Smooth muscle cell (in vitro differentiated cells): Measurements from ENCODE around the gene TBCEL. TPM values are rescaled to one million over a fixed set of nuclear protein-coding genes. Genes with fewer than 3 reads are reported as not detected.

Experiments
- DNase-seq: peaks from one replicate; lab custom pipeline; 2025; ENCODE audit not compliant: unreplicated experiment; lab: John Stamatoyannopoulos, UW
- H2AFZ ChIP-seq: fragments of 200-600 bp; sonication (generic); 2 replicates; pipeline ENCODE4 v1.6.0; 2016; ENCODE audit warnings: antibody characterized with exemption, low read depth, mild to moderate bottlenecking
- H3F3A ChIP-seq: fragments of 200-600 bp; sonication (generic); 2 replicates; pipeline ENCODE4 v1.6.0; 2017; ENCODE audit warnings: antibody characterized with exemption, low read depth
- H3K27ac ChIP-seq: fragments of 200-600 bp; sonication (generic); 2 replicates; pipeline ENCODE4 v1.5.1; 2016; ENCODE audit warnings: low read depth, mild to moderate bottlenecking
- H3K27me3 ChIP-seq: fragments of 200-600 bp; sonication (generic); 2 replicates; pipeline ENCODE4 v1.6.1; 2016; ENCODE audit warnings: low read depth, mild to moderate bottlenecking
- H3K36me3 ChIP-seq: fragments of 200-600 bp; sonication (generic); 2 replicates; pipeline ENCODE4 v1.5.1; 2016; ENCODE audit warnings: low read depth
- H3K4me1 ChIP-seq: fragments of 200-600 bp; sonication (generic); 2 replicates; pipeline ENCODE4 v1.5.1; 2016; ENCODE audit warnings: low read depth
- H3K4me2 ChIP-seq: fragments of 200-600 bp; sonication (generic); 2 replicates; pipeline ENCODE4 v1.6.0; 2016; ENCODE audit warnings: mild to moderate bottlenecking
- H3K4me3 ChIP-seq: fragments of 200-600 bp; sonication (generic); 2 replicates; pipeline ENCODE4 v1.5.1; 2016; ENCODE audit warnings: mild to moderate bottlenecking
- H3K79me2 ChIP-seq: fragments of 200-600 bp; sonication (generic); 2 replicates; pipeline ENCODE4 v1.6.0; 2016; ENCODE audit warnings: low read depth, mild to moderate bottlenecking
- H3K9ac ChIP-seq: fragments of 200-600 bp; sonication (generic); 2 replicates; pipeline ENCODE4 v1.6.0; 2016; ENCODE audit warnings: low read depth
- H3K9me3 ChIP-seq: fragments of 200-600 bp; sonication (generic); replicated peaks from 2 replicates; pipeline ENCODE4 v1.5.1; 2016; ENCODE audit warnings: low read depth
- H4K20me1 ChIP-seq: fragments of 200-600 bp; sonication (generic); 2 replicates; pipeline ENCODE4 v1.6.0; 2016; ENCODE audit warnings: low read depth
- WGBS: methylation state at CpG from one replicate; pipeline ENCODE4 v1.1.7; 2016; ENCODE audit warnings: low lambda C conversion rate; 5-methylcytosine and 5-hydroxymethylcytosine counted together
- polyA plus RNA-seq: library from polyadenylated mRNA; unstranded; fragments of >200 nt; fragmentation: Nextera tagmentation; extraction: Ambion mirVana; gene quantifications from 2 replicates; pipeline ENCODE4 v1.2.1, GENCODE V29; 2016
- total RNA-seq: library from RNA; depleted of rRNA; stranded (reverse); fragments of >200 nt; gene quantifications from 2 replicates; pipeline ENCODE4 v1.2.3, GENCODE V29; 2014
- TF ChIP-seq, protein P1 (sequence below): fragments of 200-600 bp; sonication (generic); IDR thresholded peaks from 2 replicates; pipeline ENCODE4 v1.5.1; 2017; ENCODE audit warnings: borderline replicate concordance, mild to moderate bottlenecking, antibody characterized with exemption; ENCODE audit not compliant: insufficient read depth, poor library complexity, severe bottlenecking

The TBCEL gene
- total and polyA plus RNA-seq, 2 experiments from 2014 or later, result 9.6 to 16.0 TPM

DNA sequence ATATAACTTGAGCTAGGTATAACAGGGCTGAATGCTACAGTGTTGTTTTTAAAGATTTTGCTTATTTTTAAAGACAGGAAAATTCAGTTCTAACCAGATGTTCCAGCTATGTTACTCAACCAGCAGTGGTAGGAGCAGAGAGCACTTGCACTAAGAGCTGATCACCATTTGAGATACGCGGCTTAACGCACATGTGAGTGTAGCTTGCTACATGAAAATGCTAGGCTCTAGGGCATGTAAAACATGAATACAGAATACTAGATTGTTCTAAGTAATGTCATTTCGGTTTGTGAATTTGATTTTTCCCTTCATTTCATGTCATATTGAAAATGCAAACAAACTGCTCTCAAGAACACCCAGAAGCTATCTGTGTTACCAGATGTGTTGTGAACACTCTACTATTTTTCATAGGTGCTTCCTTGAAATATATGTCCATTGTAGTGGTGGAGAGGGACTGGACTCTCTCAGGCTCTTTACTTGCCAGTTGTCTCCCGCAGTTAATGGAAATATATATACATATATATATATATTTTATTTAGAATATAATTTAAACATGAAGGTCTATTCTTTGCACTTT is 66.3 kb downstream of the TBCEL start:
- Histone ChIP-seq H2AFZ (no peak overlapping the region), H4K20me1 (peaks cover 4% of the 10 kb centered on the region), H3K4me3 (no peak overlapping the region), H3K36me3 (no peaks in the 10 kb centered on the region), H3K27me3 (no peaks in the 10 kb centered on the region), H3K4me1 (no peaks in the 10 kb centered on the region), H3K9ac (no peak overlapping the region), H3K9me3 (no peaks in the 10 kb centered on the region), H3K4me2 (no peak overlapping the region), H3K79me2 (no peaks in the 10 kb centered on the region), H3F3A (no peaks in the 10 kb centered on the region), H3K27ac (no peak overlapping the region)
- no peak for DNase-seq
- TF ChIP-seq, protein P1, sequence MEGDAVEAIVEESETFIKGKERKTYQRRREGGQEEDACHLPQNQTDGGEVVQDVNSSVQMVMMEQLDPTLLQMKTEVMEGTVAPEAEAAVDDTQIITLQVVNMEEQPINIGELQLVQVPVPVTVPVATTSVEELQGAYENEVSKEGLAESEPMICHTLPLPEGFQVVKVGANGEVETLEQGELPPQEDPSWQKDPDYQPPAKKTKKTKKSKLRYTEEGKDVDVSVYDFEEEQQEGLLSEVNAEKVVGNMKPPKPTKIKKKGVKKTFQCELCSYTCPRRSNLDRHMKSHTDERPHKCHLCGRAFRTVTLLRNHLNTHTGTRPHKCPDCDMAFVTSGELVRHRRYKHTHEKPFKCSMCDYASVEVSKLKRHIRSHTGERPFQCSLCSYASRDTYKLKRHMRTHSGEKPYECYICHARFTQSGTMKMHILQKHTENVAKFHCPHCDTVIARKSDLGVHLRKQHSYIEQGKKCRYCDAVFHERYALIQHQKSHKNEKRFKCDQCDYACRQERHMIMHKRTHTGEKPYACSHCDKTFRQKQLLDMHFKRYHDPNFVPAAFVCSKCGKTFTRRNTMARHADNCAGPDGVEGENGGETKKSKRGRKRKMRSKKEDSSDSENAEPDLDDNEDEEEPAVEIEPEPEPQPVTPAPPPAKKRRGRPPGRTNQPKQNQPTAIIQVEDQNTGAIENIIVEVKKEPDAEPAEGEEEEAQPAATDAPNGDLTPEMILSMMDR, result no peak
- WGBS, result 98% methylated on average over 5 of the region's 5 CpGs

DNA sequence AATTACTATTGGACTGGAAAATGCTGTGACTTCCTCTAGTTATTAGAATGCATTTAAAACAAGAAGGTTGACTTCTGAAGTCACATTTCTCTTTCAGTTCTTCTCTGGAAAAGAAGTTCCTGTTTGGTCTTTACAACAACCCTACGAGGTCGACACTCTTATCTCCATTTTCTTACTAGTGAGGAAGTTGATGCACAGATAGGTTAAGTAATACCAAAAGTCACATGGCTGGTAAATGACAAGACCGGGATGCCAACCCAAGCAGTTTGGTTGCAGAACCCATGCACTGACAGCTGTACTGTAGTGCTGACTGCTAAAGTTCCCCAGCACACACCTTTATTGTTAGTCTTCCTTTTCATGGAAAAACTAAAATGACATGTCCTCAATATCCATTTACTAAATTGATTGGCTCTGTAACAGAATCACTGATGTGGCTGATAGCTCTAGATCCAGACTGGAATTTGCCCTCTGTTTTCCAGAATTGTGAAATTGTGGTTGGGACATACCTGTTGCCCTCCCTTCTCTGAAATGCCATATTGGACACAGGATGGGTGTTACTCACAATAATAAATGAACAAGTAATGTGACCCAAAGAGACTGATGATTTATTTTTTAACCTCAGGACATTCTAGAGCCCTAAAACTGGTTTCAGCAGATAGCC is 67.7 kb downstream of the TBCEL start:
- no peak overlapping the region for H2AFZ ChIP-seq
- 90% methylated on average over 3 of the region's 3 CpGs for WGBS
- no peaks in the 10 kb centered on the region for H3K36me3 ChIP-seq
- no peaks in the 10 kb centered on the region for H3K4me1 ChIP-seq
- no peaks in the 10 kb centered on the region for H4K20me1 ChIP-seq
- H3F3A ChIP-seq, result no peaks in the 10 kb centered on the region
- no peak overlapping the region for H3K27ac ChIP-seq
- DNase-seq, result no peak
- H3K4me3 ChIP-seq, result no peak overlapping the region
- no peaks in the 10 kb centered on the region for H3K79me2 ChIP-seq
- no peak overlapping the region for H3K4me2 ChIP-seq
- no peaks in the 10 kb centered on the region for H3K9me3 ChIP-seq
- H3K9ac ChIP-seq, result no peak overlapping the region
- H3K27me3 ChIP-seq, result no peaks in the 10 kb centered on the region
- TF ChIP-seq, protein P1, result no peak

DNA sequence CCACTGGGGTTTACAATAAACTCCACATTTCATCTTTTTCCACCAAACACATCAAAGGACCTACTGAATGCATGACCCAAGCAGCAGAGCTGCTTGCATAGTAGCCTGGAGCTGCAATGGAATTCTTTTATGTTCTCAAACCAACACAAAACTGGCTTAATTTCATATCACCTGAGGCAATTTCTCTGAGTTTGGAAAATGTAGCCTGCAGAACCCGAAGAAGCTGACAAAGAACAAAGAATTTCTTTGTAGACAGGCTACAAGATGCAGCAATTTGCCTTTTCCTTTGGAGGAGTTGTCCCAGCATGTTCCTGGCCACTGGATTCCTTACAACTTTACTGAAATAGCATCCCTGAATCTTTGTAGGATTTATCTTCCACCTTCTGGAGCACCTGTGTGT is 71.7 kb downstream of the TBCEL start:
- Histone ChIP-seq H3K4me2 (no peak overlapping the region), H3K27me3 (no peaks in the 10 kb centered on the region), H4K20me1 (no peaks in the 10 kb centered on the region), H3K4me1 (peaks cover 8% of the 10 kb centered on the region), H3K36me3 (no peaks in the 10 kb centered on the region), H3F3A (no peaks in the 10 kb centered on the region), H3K9me3 (no peaks in the 10 kb centered on the region), H3K79me2 (no peaks in the 10 kb centered on the region), H3K27ac (no peak overlapping the region), H3K9ac (no peak overlapping the region), H3K4me3 (no peak overlapping the region), H2AFZ (no peak overlapping the region)
- DNase-seq, result no peak
- TF ChIP-seq, protein P1, result no peak
- WGBS, result 71% methylated on average over 1 of the region's 1 CpG

DNA sequence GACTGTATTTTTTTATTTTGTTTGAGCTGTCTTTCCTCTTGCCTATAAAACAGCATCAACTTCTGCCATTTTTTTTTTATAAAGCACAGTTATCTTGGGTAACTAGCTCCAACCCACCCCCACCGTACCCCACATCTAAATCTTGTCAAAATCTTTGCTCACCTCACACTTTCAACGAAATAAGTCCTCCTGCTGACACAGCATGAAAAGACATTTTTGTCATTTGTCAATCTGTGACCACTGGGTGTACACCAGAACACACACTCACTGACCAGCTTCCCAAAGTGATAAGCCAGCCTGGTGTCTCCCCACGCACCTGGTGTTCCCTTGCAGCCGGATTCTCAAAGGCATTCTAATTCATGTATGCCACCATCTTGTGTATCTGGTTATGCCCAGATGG is 75.5 kb downstream of the TBCEL start:
- H3K79me2 ChIP-seq, result no peaks in the 10 kb centered on the region
- no peak overlapping the region for H3K4me2 ChIP-seq
- H4K20me1 ChIP-seq, result no peaks in the 10 kb centered on the region
- no peaks in the 10 kb centered on the region for H3F3A ChIP-seq
- TF ChIP-seq, protein P1, result no peak
- H3K36me3 ChIP-seq, result no peaks in the 10 kb centered on the region
- no peak for DNase-seq
- H3K27ac ChIP-seq, result no peak overlapping the region
- H2AFZ ChIP-seq, result no peak overlapping the region
- no peak overlapping the region for H3K4me3 ChIP-seq
- H3K4me1 ChIP-seq, result peaks cover 15% of the 10 kb centered on the region
- H3K9ac ChIP-seq, result no peak overlapping the region
- H3K9me3 ChIP-seq, result no peaks in the 10 kb centered on the region
- WGBS, result 86% methylated on average over 4 of the region's 4 CpGs
- H3K27me3 ChIP-seq, result no peaks in the 10 kb centered on the region
